Memory B cell (primary cell): ENCODE measurements around the gene BOD1L1.
A peak's percentile ranks its signal among the peaks of the same experiment; 100 is the strongest.

Experiments
- ATAC-seq: fragments of 150-1000 bp; cut with Tn5 transposase; 2 replicates; pipeline ENCODE4 v1.10.0; 2021; ENCODE audit warnings: low read depth, mild to moderate bottlenecking, moderate library complexity
- DNase-seq, 2 donors: peaks; one replicate each; pipeline ENCODE4 v3.0.0; 2022; ENCODE audit warnings: low spot score in 2 of 2
- H3K27ac Mint-ChIP-seq: one replicate; pipeline ENCODE4 v1.8.0; 2022; ENCODE audit warnings: mild to moderate bottlenecking, moderate library complexity, mixed read lengths
- H3K27me3 Mint-ChIP-seq: one replicate; pipeline ENCODE4 v1.8.0; 2022; ENCODE audit warnings: mixed read lengths
- H3K36me3 Mint-ChIP-seq: one replicate; pipeline ENCODE4 v1.8.0; 2022; ENCODE audit warnings: mild to moderate bottlenecking, mixed read lengths
- H3K4me1 Mint-ChIP-seq: one replicate; pipeline ENCODE4 v1.8.0; 2022; ENCODE audit warnings: mixed read lengths
- H3K4me3 Mint-ChIP-seq: one replicate; pipeline ENCODE4 v1.8.0; 2022; ENCODE audit warnings: mild to moderate bottlenecking, moderate library complexity, mixed read lengths
- H3K9me3 Mint-ChIP-seq: one replicate; pipeline ENCODE4 v1.8.0; 2022; ENCODE audit warnings: mixed read lengths

Gene BOD1L1

DNA sequence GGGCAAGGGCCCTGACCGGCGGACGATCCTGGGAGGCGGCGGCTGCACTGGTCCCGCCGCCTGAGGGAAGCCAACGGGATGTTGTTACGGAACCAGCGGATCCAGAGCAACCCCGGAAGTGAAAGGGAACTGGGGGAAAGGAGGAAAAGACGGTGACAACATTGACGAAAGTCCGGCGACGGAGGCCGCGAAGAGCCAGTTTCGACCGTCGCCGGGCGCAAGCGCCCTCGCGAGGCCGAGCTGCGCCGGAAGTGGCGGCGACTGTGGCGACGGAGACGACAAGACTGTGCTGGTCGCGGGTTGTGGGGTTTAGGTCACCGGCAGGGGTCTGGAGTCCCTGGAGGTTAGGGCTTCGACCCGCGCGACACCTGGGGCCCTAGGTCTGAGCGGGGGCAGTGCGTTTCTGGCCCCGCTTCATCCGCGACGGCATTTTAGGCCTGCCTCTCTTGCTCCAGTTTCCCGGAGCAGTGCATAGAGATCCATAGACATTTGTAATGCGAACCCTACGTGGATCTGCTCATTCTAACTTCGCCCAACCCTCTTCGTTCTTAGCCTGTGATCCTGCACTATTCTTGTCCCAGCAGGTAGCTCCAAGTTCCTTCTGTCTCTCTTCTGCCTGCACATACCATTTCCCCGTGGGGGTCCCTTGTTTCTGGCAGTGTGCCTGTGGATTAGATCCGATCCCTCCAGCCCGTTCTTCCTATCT lies at the start of gene BOD1L1:
TSS of gene BOD1L1 (minus strand) at position 120 of the 706 bp plus-strand sequence. CDS start 138 bp downstream, outside the sequence.
- H3K4me3 Mint-ChIP-seq = peak within 1 kb of the TSS; percentile 95
- H3K27ac Mint-ChIP-seq = peak within 1 kb of the TSS; percentile 95
- DNase-seq (peak; percentile 75 to 79), ATAC-seq (peak; percentile 84)
- peaks cover 10% of the 10 kb centered on the region for H3K36me3 Mint-ChIP-seq
- H3K27me3 Mint-ChIP-seq = no peaks in the 10 kb centered on the region
- H3K9me3 Mint-ChIP-seq = no peaks in the 10 kb centered on the region
- H3K4me1 Mint-ChIP-seq = peaks cover 25% of the 10 kb centered on the region

GRCh38 chr4:13674971-13675370 lies 47.4 kb upstream of the BOD1L1 start:
- no peak for DNase-seq
- no peaks in the 10 kb centered on the region for H3K4me1 Mint-ChIP-seq

GRCh38 chr4:13673167-13673566 lies 45.6 kb upstream of the BOD1L1 start:
- Mint-ChIP-seq H3K36me3 (no peaks in the 10 kb centered on the region), H3K4me3 (no peak overlapping the region), H3K9me3 (peaks cover 7% of the 10 kb centered on the region), H3K4me1 (no peaks in the 10 kb centered on the region), H3K27ac (no peak overlapping the region), H3K27me3 (peaks cover 5% of the 10 kb centered on the region)
- no peak for DNase-seq
- ATAC-seq = no peak

More at GRCh38 chr4:13674971-13675370, 47.4 kb upstream of the BOD1L1 start:
- Mint-ChIP-seq H3K27ac (no peak overlapping the region), H3K27me3 (peaks cover 5% of the 10 kb centered on the region), H3K36me3 (no peaks in the 10 kb centered on the region), H3K4me3 (no peak overlapping the region), H3K9me3 (peaks cover 14% of the 10 kb centered on the region)
- ATAC-seq = no peak

- Mint-ChIP-seq H3K27me3 (peaks cover 6% of the 10 kb centered on the region), H3K27ac (no peak overlapping the region), H3K4me3 (no peak overlapping the region), H3K9me3 (peaks cover 3% of the 10 kb centered on the region), H3K4me1 (no peaks in the 10 kb centered on the region), H3K36me3 (no peaks in the 10 kb centered on the region)
- no peak for ATAC-seq
- DNase-seq = no peak
Observed at GRCh38 chr4:13670456-13671160, 43.1 kb upstream of the BOD1L1 start.

DNA sequence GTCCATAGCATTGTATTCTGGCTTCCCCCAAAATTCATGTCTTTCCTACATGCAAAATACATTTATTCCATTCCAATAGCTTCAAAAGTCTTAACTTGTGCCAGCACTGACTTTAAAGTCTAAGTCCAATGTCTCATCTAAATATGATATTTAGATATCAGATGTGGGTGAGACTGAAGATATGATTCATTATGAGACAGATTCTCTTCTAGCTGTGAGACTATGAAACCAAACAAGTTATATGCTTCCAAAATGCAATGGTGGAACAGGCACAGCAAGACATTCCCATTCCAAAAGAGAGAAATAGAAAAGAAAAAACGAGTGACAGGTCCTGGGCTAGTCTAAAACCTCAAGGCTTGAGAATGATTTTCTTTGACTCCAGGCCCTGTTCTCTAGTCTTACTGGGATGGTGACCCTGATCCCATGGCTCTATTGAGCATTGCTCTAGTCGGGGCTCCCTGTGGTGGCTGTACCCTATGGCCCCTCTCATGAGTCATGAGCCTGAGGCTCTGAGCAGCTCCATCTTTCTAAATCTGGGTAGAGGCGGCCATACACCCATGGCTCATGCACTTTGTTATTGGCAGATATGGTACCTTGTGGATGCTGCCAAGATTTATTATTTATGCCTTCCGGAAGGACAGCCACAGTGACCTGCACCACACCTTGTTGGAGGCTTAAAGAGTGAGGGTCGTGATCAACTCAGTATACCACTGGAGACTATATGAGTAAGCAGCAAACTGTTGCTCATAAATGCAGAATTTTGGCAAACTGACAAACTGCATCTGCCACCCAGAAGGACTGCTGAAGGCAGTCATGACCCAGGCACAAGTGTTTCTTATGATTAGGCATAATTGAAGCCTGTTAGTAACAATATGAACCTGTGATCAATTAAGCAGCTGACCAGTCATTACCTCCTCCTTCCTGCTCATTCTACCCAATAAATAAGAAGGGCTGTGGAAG lies 38.5 kb upstream of the BOD1L1 start:
- no peak overlapping the region for H3K4me3 Mint-ChIP-seq
- H3K27me3 Mint-ChIP-seq = peaks cover 2% of the 10 kb centered on the region
- DNase-seq (no peak), ATAC-seq (no peak)
- no peaks in the 10 kb centered on the region for H3K4me1 Mint-ChIP-seq
- H3K9me3 Mint-ChIP-seq = no peaks in the 10 kb centered on the region
- H3K36me3 Mint-ChIP-seq = no peaks in the 10 kb centered on the region
- no peak overlapping the region for H3K27ac Mint-ChIP-seq

DNA sequence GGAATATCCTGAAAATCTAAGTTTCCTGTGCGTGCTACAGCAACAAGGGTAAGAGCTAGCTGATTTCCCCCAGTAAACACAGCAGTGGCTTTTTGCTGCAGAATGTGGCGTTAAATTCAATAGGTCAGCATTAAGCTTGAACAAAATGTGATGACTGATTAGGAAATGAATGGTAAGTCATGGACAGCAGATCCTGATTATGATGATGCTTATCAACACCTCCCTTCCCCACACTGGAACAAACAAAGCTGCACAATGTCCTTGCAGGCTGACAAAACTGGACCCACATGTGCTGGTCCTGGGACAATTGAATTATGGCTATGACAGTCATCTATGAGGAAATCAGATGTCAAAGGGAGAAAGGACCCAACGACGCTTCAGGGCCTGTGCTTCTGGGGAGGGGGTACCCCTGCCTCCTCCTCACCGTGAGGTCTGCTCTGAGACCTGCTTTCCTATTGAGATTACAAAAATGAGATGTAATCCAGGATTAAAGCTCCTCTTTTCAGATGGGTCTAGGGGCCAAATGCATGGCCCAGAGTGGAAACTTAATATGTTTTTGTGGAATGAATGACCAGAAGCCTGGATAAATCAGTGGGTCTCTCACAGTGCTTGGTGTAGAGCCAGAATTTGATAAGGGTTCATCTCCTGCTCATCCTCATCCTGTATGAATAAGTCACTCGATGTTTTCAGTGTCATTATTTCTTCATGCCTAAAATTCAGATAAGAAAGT lies 32.0 kb upstream of the BOD1L1 start:
- no peaks in the 10 kb centered on the region for H3K27me3 Mint-ChIP-seq
- DNase-seq = no peak
- no peaks in the 10 kb centered on the region for H3K9me3 Mint-ChIP-seq
- no peak overlapping the region for H3K27ac Mint-ChIP-seq
- H3K4me3 Mint-ChIP-seq = no peak overlapping the region
- no peak for ATAC-seq
- H3K36me3 Mint-ChIP-seq = no peaks in the 10 kb centered on the region
- peaks cover 14% of the 10 kb centered on the region for H3K4me1 Mint-ChIP-seq

GRCh38 chr4:13656569-13657405 lies 29.3 kb upstream of the BOD1L1 start:
- DNase-seq (peak; percentile 54 to 59), ATAC-seq (peak; percentile 39)
- Mint-ChIP-seq H3K9me3 (no peaks in the 10 kb centered on the region), H3K27me3 (no peaks in the 10 kb centered on the region), H3K27ac (peak overlapping the region; percentile 67), H3K36me3 (no peaks in the 10 kb centered on the region), H3K4me3 (peak overlapping the region; percentile 81), H3K4me1 (peaks cover 16% of the 10 kb centered on the region)

GRCh38 chr4:13654162-13654797 lies 26.8 kb upstream of the BOD1L1 start:
- Mint-ChIP-seq H3K36me3 (no peaks in the 10 kb centered on the region), H3K27me3 (peaks cover 5% of the 10 kb centered on the region), H3K27ac (no peak overlapping the region), H3K4me1 (peaks cover 16% of the 10 kb centered on the region), H3K9me3 (no peaks in the 10 kb centered on the region), H3K4me3 (peak overlapping the region; percentile 86)
- ATAC-seq (peak; percentile 88), DNase-seq (peak; percentile 74 to 83)

- H3K36me3 Mint-ChIP-seq = no peaks in the 10 kb centered on the region
- ATAC-seq (no peak), DNase-seq (no peak)
- H3K27me3 Mint-ChIP-seq = peaks cover 10% of the 10 kb centered on the region
- no peaks in the 10 kb centered on the region for H3K9me3 Mint-ChIP-seq
- H3K4me3 Mint-ChIP-seq = no peak overlapping the region
- no peak overlapping the region for H3K27ac Mint-ChIP-seq
- H3K4me1 Mint-ChIP-seq = peaks cover 16% of the 10 kb centered on the region
Observed at GRCh38 chr4:13653766-13654161, 26.2 kb upstream of the BOD1L1 start.

- Mint-ChIP-seq H3K4me3 (no peak overlapping the region), H3K4me1 (no peaks in the 10 kb centered on the region), H3K36me3 (no peaks in the 10 kb centered on the region), H3K27me3 (peaks cover 19% of the 10 kb centered on the region), H3K9me3 (no peaks in the 10 kb centered on the region), H3K27ac (no peak overlapping the region)
- ATAC-seq (no peak), DNase-seq (no peak)
Observed at GRCh38 chr4:13647031-13647430, 19.5 kb upstream of the BOD1L1 start.

- Mint-ChIP-seq H3K27me3 (peaks cover 18% of the 10 kb centered on the region), H3K4me3 (no peak overlapping the region)
- ATAC-seq = no peak
Observed at GRCh38 chr4:13645075-13645474, 17.6 kb upstream of the BOD1L1 start.

GRCh38 chr4:13642170-13642950 lies 14.8 kb upstream of the BOD1L1 start:
- peaks cover 10% of the 10 kb centered on the region for H3K27me3 Mint-ChIP-seq
- H3K4me3 Mint-ChIP-seq = no peak overlapping the region
- H3K27ac Mint-ChIP-seq = no peak overlapping the region
- ATAC-seq (no peak), DNase-seq (no peak)
- H3K4me1 Mint-ChIP-seq = no peaks in the 10 kb centered on the region
- H3K36me3 Mint-ChIP-seq = no peaks in the 10 kb centered on the region
- no peaks in the 10 kb centered on the region for H3K9me3 Mint-ChIP-seq

More at GRCh38 chr4:13645075-13645474, 17.6 kb upstream of the BOD1L1 start:
- H3K4me1 Mint-ChIP-seq = no peaks in the 10 kb centered on the region
- no peak overlapping the region for H3K27ac Mint-ChIP-seq
- no peaks in the 10 kb centered on the region for H3K9me3 Mint-ChIP-seq
- no peak for DNase-seq
- no peaks in the 10 kb centered on the region for H3K36me3 Mint-ChIP-seq
